Activated naive CD8-positive, alpha-beta T cell treated with anti-CD3 and anti-CD28 coated beads, Interleukin-2, amount 10 ng/mL, durations not matched to agents 7 days and 5 days (primary cell): ENCODE measurements around the gene ADM2. TPM values are rescaled to one million over a fixed set of nuclear protein-coding genes. Genes with fewer than 3 reads are reported as not detected.

Experiments used
- ATAC-seq: fragments of 150-1000 bp; cut with Tn5 transposase; one replicate; pipeline ENCODE4 v1.10.0; 2021; ENCODE audit warnings: low read depth, moderate library complexity
- POLR2A ChIA-PET: fragments of 350-600 bp; sonication (Branson Sonifier 250); formaldehyde crosslinking; loops from one replicate; lab custom pipeline; 2021; ENCODE audit warnings: antibody characterized with exemption; lab: Charles Lee
- DNase-seq: peaks from one replicate; pipeline ENCODE4 v3.0.0; 2021
- H3K27ac Mint-ChIP-seq: one replicate; pipeline ENCODE4 v1.8.0; 2022; ENCODE audit warnings: mild to moderate bottlenecking, mixed read lengths
- H3K27me3 Mint-ChIP-seq: one replicate; pipeline ENCODE4 v1.8.0; 2022; ENCODE audit warnings: mild to moderate bottlenecking, moderate library complexity, mixed read lengths
- H3K36me3 Mint-ChIP-seq: one replicate; pipeline ENCODE4 v1.8.0; 2021; ENCODE audit warnings: mild to moderate bottlenecking, mixed read lengths
- H3K4me1 Mint-ChIP-seq: one replicate; pipeline ENCODE4 v1.8.0; 2021; ENCODE audit warnings: mixed read lengths
- H3K4me3 Mint-ChIP-seq: one replicate; pipeline ENCODE4 v1.8.0; 2022; ENCODE audit warnings: mild to moderate bottlenecking, moderate library complexity, mixed read lengths
- H3K9me3 Mint-ChIP-seq: one replicate; pipeline ENCODE4 v1.8.0; 2021; ENCODE audit warnings: mixed read lengths
- total RNA-seq, 2 experiments: library from RNA; stranded (reverse); gene quantifications; one replicate each; pipeline ENCODE4 v1.2.3, GENCODE V29; 2021

The ADM2 gene
- total RNA-seq, 2 experiments from 2014 or later, result 6.5 to 6.7 TPM

DNA sequence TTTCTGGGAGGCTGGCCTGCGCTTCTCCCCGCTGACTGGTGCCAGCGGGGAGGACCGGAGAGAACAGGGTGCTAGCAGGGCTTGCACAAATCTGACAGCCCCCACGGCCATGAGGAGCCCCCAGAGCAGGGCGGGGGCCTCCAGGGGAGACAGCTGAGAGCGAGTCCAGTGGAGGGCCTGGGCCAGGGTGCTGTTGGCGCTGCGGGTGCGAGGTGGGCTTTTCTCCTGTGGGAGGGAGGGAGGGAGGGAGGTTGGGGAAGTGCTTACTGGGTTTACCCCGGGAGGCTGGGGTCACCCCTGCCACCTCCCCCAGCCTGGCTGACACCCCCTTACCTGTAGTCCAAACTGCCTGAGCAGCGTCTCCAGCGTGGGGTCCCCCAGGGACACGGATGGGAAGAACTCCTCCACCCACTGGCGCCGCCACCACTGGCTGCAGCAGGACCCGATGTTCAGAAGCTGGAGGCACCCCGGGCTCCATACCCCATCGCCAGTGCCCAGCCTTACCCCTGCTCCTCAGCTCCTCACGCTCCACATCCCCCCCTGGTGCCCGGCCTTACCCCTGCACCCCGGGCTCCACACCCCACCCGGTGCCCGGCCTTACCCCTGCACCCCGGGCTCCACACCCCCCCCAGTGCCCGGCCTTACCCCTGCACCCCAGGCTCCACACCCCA is 22.3 kb downstream of the ADM2 start:
- Mint-ChIP-seq H3K9me3 (no peaks in the 10 kb centered on the region), H3K27ac (no peak overlapping the region), H3K36me3 (no peaks in the 10 kb centered on the region), H3K27me3 (no peaks in the 10 kb centered on the region), H3K4me1 (peaks cover 2% of the 10 kb centered on the region), H3K4me3 (no peak overlapping the region)
- ATAC-seq (no peak), DNase-seq (peak; percentile 43)
- POLR2A ChIA-PET, result no interaction called here

DNA sequence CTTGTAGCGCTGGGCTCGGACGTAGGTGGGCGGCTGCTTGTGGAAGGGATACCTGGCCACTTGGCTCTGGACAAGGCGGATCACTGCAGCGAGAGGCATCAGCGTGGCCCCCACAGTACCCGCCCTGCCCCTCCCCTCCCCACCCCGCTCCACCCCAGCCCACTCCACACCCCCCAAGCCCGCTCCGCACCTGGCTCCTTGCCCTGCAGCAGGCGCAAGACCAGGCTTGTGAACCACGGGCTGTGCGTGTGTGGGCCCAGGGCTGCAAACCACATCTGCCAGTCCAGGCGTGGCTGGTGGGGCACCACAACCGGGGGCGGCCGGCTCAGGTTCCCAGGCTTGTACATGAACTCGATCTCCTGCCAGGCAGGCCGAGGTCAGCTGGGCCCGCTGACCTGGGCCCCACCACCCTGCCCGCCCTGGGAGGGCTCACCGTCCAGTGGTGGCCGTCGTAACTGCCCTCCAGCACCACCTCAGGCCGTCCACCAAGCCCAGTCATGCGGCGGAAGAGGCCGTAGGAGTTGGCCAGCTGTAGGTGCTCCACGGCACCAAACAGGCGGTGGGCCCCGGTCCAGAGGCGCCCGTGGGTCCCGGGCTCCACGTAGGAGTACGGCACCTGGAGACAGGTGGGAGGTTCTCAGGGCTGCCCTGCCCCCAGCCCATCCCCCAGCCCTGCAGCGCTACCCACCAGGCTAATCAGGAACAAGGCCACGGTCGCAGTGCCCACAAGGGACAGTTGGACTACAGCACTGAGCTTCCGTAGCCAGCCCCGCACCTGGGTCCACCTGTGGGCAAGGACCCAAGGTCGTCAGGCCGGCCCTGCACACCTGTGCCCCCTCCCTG is 23.2 kb downstream of the ADM2 start:
- Mint-ChIP-seq H3K36me3 (no peaks in the 10 kb centered on the region), H3K27ac (no peak overlapping the region), H3K4me1 (peaks cover 9% of the 10 kb centered on the region), H3K27me3 (no peaks in the 10 kb centered on the region), H3K4me3 (no peak overlapping the region), H3K9me3 (no peaks in the 10 kb centered on the region)
- DNase-seq (peak; percentile 35), ATAC-seq (no peak)
- POLR2A ChIA-PET, result interaction anchor here (1.0 kb wide), 1 partner anchor 21 kb away, joined by 3 read pairs; the partner anchor contains the start of gene SCO2

DNA sequence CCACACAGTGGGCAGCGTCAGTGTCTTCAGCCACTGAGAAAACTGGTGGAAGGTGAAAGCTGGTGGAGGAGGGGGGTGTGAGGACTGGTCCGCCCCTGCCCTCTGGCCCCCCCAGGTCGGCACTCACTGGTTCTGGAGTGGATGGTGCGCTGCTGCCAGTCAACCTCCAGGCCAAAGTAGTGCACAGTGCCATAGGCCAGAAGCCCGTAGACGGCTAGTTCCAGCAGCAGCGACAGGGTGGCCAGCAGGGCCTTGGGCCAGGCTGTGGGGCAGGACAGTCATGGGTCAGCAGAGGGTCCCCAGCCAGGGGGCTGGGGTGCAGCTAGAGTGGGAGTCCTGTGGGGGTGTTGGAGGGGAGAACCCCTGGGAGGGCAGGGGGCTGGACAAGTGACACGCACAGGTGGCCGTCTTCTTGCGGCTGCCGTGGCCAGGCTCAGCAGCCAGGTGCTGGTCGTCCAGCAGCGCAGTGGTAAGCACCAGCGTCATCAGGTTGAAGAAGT is 24.0 kb downstream of the ADM2 start:
- peaks cover 10% of the 10 kb centered on the region for H3K4me1 Mint-ChIP-seq
- no peak for DNase-seq
- H3K9me3 Mint-ChIP-seq, result no peaks in the 10 kb centered on the region
- no peak overlapping the region for H3K27ac Mint-ChIP-seq
- no peak for ATAC-seq
- POLR2A ChIA-PET, result interaction anchor here (1.0 kb wide), 1 partner anchor 20 kb away, joined by 3 read pairs; the partner anchor contains the start of gene SCO2
- H3K4me3 Mint-ChIP-seq, result peak overlapping the region; percentile 35
- no peaks in the 10 kb centered on the region for H3K36me3 Mint-ChIP-seq
- H3K27me3 Mint-ChIP-seq, result no peaks in the 10 kb centered on the region

GRCh38 chr22:50505776-50506610 is 24.6 kb downstream of the ADM2 start:
- H3K4me3 Mint-ChIP-seq, result peak overlapping the region; percentile 97
- peak overlapping the region; percentile 45 for H3K27ac Mint-ChIP-seq
- H3K36me3 Mint-ChIP-seq, result no peaks in the 10 kb centered on the region
- H3K9me3 Mint-ChIP-seq, result no peaks in the 10 kb centered on the region
- DNase-seq (peak; percentile 33), ATAC-seq (no peak)
- H3K27me3 Mint-ChIP-seq, result no peaks in the 10 kb centered on the region
- H3K4me1 Mint-ChIP-seq, result peaks cover 10% of the 10 kb centered on the region
- POLR2A ChIA-PET, result interaction anchor here (0.9 to 1.9 kb wide), 2 partner anchors 35 to 42 kb away, joined by 3 to 7 read pairs; no protein-coding TSS in a partner anchor

DNA sequence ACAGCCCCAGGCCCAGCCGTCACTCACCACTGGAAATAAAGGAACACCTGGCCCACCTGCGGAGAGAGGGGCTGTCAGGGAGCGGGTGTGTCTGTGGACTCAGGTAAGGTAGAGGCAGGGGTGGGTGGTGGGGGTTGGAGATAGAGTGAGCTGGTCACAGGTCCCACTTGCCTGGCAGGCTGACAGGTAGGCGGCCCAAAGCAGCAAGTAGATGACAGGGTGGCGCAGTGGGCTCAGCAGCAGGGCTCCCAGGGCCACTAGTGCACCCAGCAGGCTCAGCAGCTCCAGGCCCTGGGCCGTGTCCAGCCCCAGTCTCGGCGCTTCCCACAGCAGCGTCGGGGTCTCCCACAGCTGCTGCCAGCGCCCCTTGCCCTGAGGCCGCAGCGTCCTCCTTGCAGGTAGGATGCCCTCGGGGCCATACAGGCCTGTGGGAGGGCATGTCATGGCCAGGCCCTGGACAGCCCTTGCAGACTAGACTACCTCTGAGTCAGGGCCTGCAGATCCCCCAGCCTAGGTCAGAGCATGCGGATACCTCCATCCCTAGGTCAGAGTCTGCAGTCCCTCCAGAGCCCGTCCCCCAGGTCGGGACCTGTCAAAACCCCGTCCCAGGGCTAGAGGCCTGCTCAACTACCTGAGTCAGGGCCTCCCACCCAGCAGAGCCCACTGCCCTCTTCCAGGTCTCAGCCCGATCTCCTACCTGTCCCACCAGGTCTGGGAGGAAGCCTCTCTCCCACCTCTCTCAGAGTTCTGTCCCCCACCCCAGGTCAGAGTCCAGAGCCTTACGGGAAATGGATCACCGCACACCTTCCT is 25.5 kb downstream of the ADM2 start:
- ATAC-seq, result peak; percentile 4
- H3K4me1 Mint-ChIP-seq, result peaks cover 10% of the 10 kb centered on the region
- no peaks in the 10 kb centered on the region for H3K27me3 Mint-ChIP-seq
- peak overlapping the region; percentile 97 for H3K4me3 Mint-ChIP-seq
- peak overlapping the region; percentile 92 for H3K27ac Mint-ChIP-seq
- no peak for DNase-seq
- no peaks in the 10 kb centered on the region for H3K9me3 Mint-ChIP-seq
- POLR2A ChIA-PET, result interaction anchor here (0.9 to 6.1 kb wide), 7 partner anchors 17 to 120 kb away, joined by 3 to 175 read pairs (median 12); partner anchors contain the start of genes SCO2 and TYMP
- H3K36me3 Mint-ChIP-seq, result no peaks in the 10 kb centered on the region

DNA sequence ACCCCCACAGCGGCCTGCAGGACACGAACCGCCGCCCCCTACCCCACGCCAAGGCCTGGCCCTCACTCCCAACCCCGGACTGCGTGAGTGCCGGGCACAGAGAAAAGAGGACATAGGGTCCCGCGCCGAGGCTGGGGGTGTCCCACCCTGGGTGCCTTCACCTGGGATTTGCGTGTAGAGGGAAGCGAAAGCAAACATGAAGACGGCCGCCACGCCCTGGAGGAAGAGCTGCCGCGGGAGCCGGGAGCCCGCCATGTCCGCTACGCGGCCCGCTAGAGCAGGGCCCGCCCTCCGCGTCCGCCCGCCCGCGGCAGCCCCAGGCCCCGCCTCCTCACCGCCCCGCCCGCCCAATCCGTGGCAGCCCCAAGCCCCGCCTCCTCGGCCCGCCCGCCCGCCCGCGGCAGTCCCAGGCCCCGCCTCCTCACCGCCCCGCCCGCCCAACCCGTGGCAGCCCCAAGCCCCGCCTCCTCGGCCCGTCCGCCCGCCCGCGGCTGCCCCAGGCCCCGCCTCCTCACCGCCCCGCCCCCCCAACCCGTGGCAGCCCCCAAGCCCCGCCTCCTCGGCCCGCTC is 26.2 kb downstream of the ADM2 start, which contains the start of gene LMF2:
TSS of gene LMF2 (minus strand) at position 282 of the 570 bp plus-strand sequence. CDS start at position 255, 27 bp downstream.
- no peaks in the 10 kb centered on the region for H3K27me3 Mint-ChIP-seq
- peak; percentile 96 for DNase-seq
- H3K27ac Mint-ChIP-seq, result peak within 1 kb of the TSS; percentile 92
- peaks cover 5% of the 10 kb centered on the region for H3K36me3 Mint-ChIP-seq
- peak within 1 kb of the TSS; percentile 97 for H3K4me3 Mint-ChIP-seq
- POLR2A ChIA-PET, result interaction anchor here (0.5 to 6.1 kb wide), 34 partner anchors 9 to 456 kb away, joined by 3 to 175 read pairs (median 4); partner anchors contain the start of genes ADM2, CHKB, HDAC10 and KLHDC7B
- H3K9me3 Mint-ChIP-seq, result no peaks in the 10 kb centered on the region
- ATAC-seq, result peak; percentile 78
- peaks cover 14% of the 10 kb centered on the region for H3K4me1 Mint-ChIP-seq

DNA sequence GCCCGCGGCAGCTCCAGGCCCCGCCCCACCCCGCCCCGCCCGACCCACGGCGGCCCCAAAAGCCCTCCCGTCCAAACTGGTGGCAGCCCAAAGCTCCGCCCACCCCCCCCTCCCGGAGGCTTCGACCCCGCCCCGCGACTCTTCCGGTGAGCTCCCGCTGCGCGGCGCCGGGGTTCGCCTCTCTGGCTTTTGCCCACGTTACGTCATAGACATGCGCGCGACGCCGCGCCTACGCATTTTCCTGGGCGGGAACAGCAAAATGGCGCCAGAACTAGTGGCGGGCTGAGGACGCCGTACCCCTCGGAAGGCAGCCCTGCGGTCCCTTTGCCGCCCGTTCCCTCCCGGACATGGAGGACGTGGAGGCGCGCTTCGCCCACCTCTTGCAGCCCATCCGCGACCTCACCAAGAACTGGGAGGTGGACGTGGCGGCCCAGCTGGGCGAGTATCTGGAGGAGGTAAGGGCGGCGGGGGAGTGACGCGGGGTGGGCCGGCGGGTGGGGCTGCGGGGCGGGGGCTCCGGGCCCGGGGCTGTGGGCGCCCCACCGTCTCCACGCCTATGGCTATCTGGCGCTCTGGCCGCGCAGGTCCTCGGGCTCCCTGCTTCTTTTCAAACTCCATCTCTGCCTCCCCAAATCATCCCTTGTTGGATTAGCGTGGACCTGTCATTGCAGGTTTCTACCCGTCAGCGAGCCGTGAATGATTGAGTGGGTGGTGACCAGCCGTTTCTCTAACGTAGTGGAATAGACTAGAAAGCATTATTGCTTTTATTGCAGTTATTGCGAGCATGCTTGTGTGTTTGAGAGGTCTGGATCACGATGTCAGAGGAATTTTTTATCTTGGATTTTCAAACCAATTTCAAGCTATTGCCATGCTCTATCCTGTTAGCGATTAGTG is 26.9 kb downstream of the ADM2 start, which contains the start of gene NCAPH2:
TSS of gene NCAPH2 (plus strand) at position 234 of the 894 bp plus-strand sequence. CDS start at position 348, 114 bp downstream.
- no peaks in the 10 kb centered on the region for H3K27me3 Mint-ChIP-seq
- peaks cover 5% of the 10 kb centered on the region for H3K36me3 Mint-ChIP-seq
- no peaks in the 10 kb centered on the region for H3K9me3 Mint-ChIP-seq
- peak within 1 kb of the TSS; percentile 92 for H3K27ac Mint-ChIP-seq
- peak; percentile 72 for ATAC-seq
- H3K4me1 Mint-ChIP-seq, result peaks cover 14% of the 10 kb centered on the region
- POLR2A ChIA-PET, result interaction anchor here (0.5 to 6.1 kb wide), 36 partner anchors 8 to 457 kb away, joined by 3 to 175 read pairs (median 4); partner anchors contain the start of genes ADM2, CHKB, HDAC10 and KLHDC7B
- DNase-seq, result peak; percentile 98
- peak within 1 kb of the TSS; percentile 97 for H3K4me3 Mint-ChIP-seq

GRCh38 chr22:50508897-50509296 is 27.6 kb downstream of the ADM2 start:
- Mint-ChIP-seq H3K36me3 (peaks cover 5% of the 10 kb centered on the region), H3K4me3 (peak overlapping the region; percentile 89), H3K9me3 (no peaks in the 10 kb centered on the region), H3K4me1 (peaks cover 14% of the 10 kb centered on the region), H3K27ac (peak overlapping the region; percentile 91), H3K27me3 (no peaks in the 10 kb centered on the region)
- ATAC-seq, result no peak
- POLR2A ChIA-PET, result interaction anchor here (1.0 to 6.1 kb wide), 13 partner anchors 9 to 318 kb away, joined by 3 to 175 read pairs (median 7); partner anchors contain the start of genes ADM2, HDAC10, SCO2 and SYCE3
- DNase-seq, result no peak

GRCh38 chr22:50513175-50513574 is 31.8 kb downstream of the ADM2 start:
- ATAC-seq (no peak), DNase-seq (no peak)
- Mint-ChIP-seq H3K4me3 (no peak overlapping the region), H3K4me1 (peaks cover 22% of the 10 kb centered on the region), H3K9me3 (no peaks in the 10 kb centered on the region), H3K36me3 (peaks cover 10% of the 10 kb centered on the region), H3K27ac (no peak overlapping the region), H3K27me3 (no peaks in the 10 kb centered on the region)
- POLR2A ChIA-PET, result interaction anchor here (2.5 to 6.1 kb wide), 2 partner anchors 11 to 13 kb away, joined by 13 to 175 read pairs; partner anchors contain the start of gene SCO2

GRCh38 chr22:50516068-50516467 is 34.7 kb downstream of the ADM2 start:
- H3K27ac Mint-ChIP-seq, result no peak overlapping the region
- ATAC-seq (no peak), DNase-seq (no peak)
- H3K27me3 Mint-ChIP-seq, result no peaks in the 10 kb centered on the region
- no peak overlapping the region for H3K4me3 Mint-ChIP-seq
- no peaks in the 10 kb centered on the region for H3K9me3 Mint-ChIP-seq
- H3K36me3 Mint-ChIP-seq, result peaks cover 17% of the 10 kb centered on the region
- H3K4me1 Mint-ChIP-seq, result peaks cover 12% of the 10 kb centered on the region
- POLR2A ChIA-PET, result interaction anchor here (1.0 kb wide), 1 partner anchor 8 kb away, joined by 3 read pairs; the partner anchor contains the start of genes LMF2 and NCAPH2
